ENCODE data around the gene CAP2. TPM values are rescaled to one million over a fixed set of nuclear protein-coding genes. Genes with fewer than 3 reads are reported as not detected.

Gene CAP2
- total and polyA plus RNA-seq, 9 of the 15 experiments (the other 6 are each of a cell fraction or from before 2014, with no cell fraction given): not detected

GRCh38 chr6:17349427-17349826 is 44.0 kb upstream of the CAP2 start:
- Histone ChIP-seq H3K4me2 (ENCODE audit: insufficient read depth, low read length) (no peak overlapping the region), H2AFZ (ENCODE audit: low read depth, low read length) (no peak overlapping the region), H3K79me2 (ENCODE audit: control insufficient read depth, insufficient read depth, low read length) (no peaks in the 10 kb centered on the region), H3K4me1 (replicated peaks in 1 of 2; ENCODE audit: control insufficient read depth in 2 of 2, insufficient read depth in 2 of 2, low read length in 2 of 2) (no peaks in the 10 kb centered on the region), H3K9me1 (ENCODE audit: control insufficient read depth, insufficient read depth, low read length) (no peaks in the 10 kb centered on the region), H3K36me3 (ENCODE audit: control insufficient read depth, insufficient read depth, low read length) (no peaks in the 10 kb centered on the region), H3K27ac (ENCODE audit: extremely low read depth, low read depth, low read length) (no peak overlapping the region), H3K27me3 (ENCODE audit: control insufficient read depth in 2 of 2, insufficient read depth in 2 of 2, low read length in 2 of 2) (no peaks in the 10 kb centered on the region), H4K20me1 (replicated peaks; ENCODE audit: control insufficient read depth, insufficient read depth, low read length) (no peaks in the 10 kb centered on the region), H3K9ac (ENCODE audit: insufficient read depth in 1 of 2, low read depth in 2 of 2, low read length in 2 of 2) (no peak overlapping the region), H3K9me3 (replicated peaks; ENCODE audit: control insufficient read depth, insufficient read depth, low read depth, low read length) (no peaks in the 10 kb centered on the region), H3K4me3 (no peak overlapping the region)
- no TSS peak for BruUV-seq (replicated peaks)
- DNase-seq (ENCODE audit: extremely low read depth in 1 of 4, low spot score in 3 of 4): no peak
- ChIA-PET CTCF (ENCODE audit: low intra/inter-chr PET ratio) (no interaction called here), POLR2A (no interaction called here)
- in situ Hi-C loops (cut with MboI): no loop called here
- 0% methylated on average over 2 of the region's 2 CpGs for WGBS (ENCODE audit: insufficient coverage, low coverage, missing lambda C conversion rate)
- intact Hi-C loops (cut with micrococcal nuclease): no loop called here
- TF ChIP-seq STAT5A (IDR thresholded peaks at IDR 0.05; ENCODE audit: borderline replicate concordance, low read length) (no peak), ATF6 (CRISPR knock-in tag; IDR thresholded peaks at IDR 0.05) (no peak), IFI16 (CRISPR knock-in tag; IDR thresholded peaks at IDR 0.05) (no peak), PHF21A (IDR thresholded peaks at IDR 0.05; ENCODE audit: borderline replicate concordance, low read depth) (no peak)
- no peak for ATAC-seq
- FAIRE-seq: no peak

GRCh38 chr6:17352302-17352701 is 41.1 kb upstream of the CAP2 start:
- Histone ChIP-seq H3K79me2 (ENCODE audit: control insufficient read depth, insufficient read depth, low read length) (no peaks in the 10 kb centered on the region), H3K9ac (ENCODE audit: insufficient read depth in 1 of 2, low read depth in 2 of 2, low read length in 2 of 2) (no peak overlapping the region), H4K20me1 (replicated peaks; ENCODE audit: control insufficient read depth, insufficient read depth, low read length) (no peaks in the 10 kb centered on the region), H3K36me3 (ENCODE audit: control insufficient read depth, insufficient read depth, low read length) (no peaks in the 10 kb centered on the region), H3K4me2 (ENCODE audit: insufficient read depth, low read length) (no peak overlapping the region), H3K27ac (ENCODE audit: extremely low read depth, low read depth, low read length) (no peak overlapping the region), H3K4me1 (replicated peaks in 1 of 2; ENCODE audit: control insufficient read depth in 2 of 2, insufficient read depth in 2 of 2, low read length in 2 of 2) (no peaks in the 10 kb centered on the region), H3K9me1 (ENCODE audit: control insufficient read depth, insufficient read depth, low read length) (no peaks in the 10 kb centered on the region), H2AFZ (ENCODE audit: low read depth, low read length) (no peak overlapping the region), H3K9me3 (replicated peaks; ENCODE audit: control insufficient read depth, insufficient read depth, low read depth, low read length) (no peaks in the 10 kb centered on the region), H3K27me3 (ENCODE audit: control insufficient read depth in 2 of 2, insufficient read depth in 2 of 2, low read length in 2 of 2) (no peaks in the 10 kb centered on the region), H3K4me3 (no peak overlapping the region)
- no peak for TF ChIP-seq PREB (CRISPR knock-in tag; IDR thresholded peaks at IDR 0.05)
- no peak for TF ChIP-seq MTF1 (CRISPR knock-in tag; IDR thresholded peaks at IDR 0.05; ENCODE audit: borderline replicate concordance)
- FAIRE-seq (no peak), ATAC-seq (no peak), DNase-seq (ENCODE audit: extremely low read depth in 1 of 4, low spot score in 3 of 4) (no peak)
- ChIA-PET POLR2A (no interaction called here), CTCF (ENCODE audit: low intra/inter-chr PET ratio) (no interaction called here)
- no TSS peak for BruUV-seq (replicated peaks)
- in situ Hi-C loops (cut with MboI) (no loop called here), intact Hi-C loops (cut with micrococcal nuclease) (no loop called here)
